Activated CD4-positive, alpha-beta T cell treated with anti-CD3 and anti-CD28 coated beads, Interleukin-10, Interleukin-2, amounts not matched to agents 100 ng/mL and 50 ng/mL, durations not matched to agents 16 hours and 8 hours (primary cell): ENCODE measurements around the gene KCNN2.
A peak's percentile ranks its signal among the peaks of the same experiment; 100 is the strongest.
"Not testable (repeated sequence)": the region's sequence is repeated elsewhere in the genome, so short reads cannot be mapped to it uniquely, and the experiment has no call there.

Experiments used
- DNase-seq: peaks from one replicate; pipeline ENCODE4 v3.0.0-alpha.2; 2020

KCNN2 gene

DNA sequence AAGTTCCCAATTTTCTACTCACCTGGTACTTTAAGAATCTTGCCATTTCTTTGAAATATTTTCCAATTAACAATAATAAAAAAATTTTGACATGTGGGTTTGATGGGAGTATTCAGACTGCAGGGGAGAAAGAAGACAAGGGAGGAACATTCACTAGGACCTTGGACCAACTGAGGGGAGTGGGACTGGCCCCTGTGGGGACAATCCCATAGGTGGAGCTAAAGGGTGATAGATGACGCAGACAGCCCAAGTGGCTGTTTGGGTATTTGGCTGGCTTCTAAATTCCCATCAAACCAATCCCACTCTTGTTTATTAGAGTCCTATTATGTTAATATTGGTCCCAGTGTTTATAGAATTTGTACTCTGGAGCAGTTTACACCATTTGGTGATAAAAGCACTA, 65.3 kb downstream of the KCNN2 start:
- no peak for DNase-seq

DNA sequence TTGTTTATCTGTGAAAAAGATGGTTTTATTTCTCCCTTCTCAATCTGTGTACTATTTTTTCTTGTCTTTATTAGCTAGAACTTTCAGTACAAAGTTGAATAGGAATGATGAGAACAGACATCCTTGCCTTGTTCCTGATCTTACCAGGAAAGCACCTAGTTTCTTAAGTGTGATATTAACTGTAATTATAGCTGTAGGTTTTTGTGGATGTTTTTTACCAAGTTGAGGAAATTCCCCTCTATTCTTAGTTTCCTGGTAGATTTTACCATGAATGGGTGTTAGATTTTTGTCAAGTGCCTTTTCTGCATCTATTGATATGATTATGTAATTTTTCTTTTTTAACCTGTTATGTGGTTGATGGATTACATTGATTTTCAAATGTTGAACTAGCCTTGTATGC, 68.7 kb downstream of the KCNN2 start:
- no peak for DNase-seq

DNA sequence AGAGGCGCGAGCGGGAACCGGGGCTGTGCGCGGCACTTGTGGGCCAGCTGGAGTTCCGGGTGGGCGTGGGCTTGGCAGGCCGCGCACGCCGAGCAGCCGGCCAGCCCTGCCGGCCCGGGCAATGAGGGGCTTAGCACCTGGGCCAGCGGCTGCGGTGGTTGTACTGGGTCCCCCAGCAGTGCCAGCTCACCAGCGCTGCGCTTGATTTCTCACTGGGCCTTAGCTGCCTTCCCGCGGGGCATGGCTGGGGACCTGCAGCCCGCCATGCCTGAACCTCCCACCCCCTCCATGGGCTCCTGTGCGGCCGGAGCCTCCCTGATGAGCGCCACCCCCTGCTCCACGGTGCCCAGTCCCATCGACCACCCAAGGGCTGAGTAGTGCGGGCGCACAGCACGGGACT, 70.8 kb downstream of the KCNN2 start:
- DNase-seq: not testable (repeated sequence)

DNA sequence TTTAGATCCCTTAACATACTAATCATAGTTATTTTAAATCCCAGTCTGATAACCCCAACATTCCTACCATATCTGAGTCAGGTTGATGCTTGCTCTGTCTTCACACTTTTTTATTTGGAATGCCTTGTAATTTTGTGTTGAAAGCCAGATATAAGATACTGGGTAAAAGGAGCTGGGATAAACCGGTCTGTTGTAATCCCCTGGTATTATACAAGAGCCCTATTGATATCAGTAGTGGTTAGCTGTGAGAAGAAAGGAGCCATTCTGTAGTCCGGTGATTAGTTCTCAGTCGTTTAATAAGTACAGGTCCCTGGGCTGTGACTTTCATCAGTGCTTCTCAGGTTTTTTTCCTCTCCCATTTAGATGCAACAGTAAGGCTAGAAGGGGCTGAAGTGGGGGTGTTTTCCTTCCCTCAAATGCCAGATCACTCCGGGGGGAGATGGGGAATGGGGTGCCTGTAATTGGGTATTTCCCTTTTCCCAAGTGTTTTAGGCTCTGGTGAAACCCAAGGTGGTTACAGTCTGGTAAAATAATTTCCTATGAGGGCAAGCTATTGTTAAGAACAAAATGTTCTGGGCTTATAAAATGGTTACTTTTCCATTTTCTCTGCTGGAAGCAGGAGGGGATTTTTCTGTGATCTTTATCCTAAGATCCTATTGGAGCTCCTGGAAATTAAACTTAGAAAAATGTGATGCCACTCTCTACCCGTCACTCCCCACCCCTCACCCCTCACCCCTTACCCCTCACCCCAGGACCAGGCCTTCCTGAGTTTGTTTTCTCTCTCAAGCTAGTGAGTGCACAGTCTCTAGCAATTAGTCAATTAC, 72.7 kb downstream of the KCNN2 start:
- DNase-seq: no peak

DNA sequence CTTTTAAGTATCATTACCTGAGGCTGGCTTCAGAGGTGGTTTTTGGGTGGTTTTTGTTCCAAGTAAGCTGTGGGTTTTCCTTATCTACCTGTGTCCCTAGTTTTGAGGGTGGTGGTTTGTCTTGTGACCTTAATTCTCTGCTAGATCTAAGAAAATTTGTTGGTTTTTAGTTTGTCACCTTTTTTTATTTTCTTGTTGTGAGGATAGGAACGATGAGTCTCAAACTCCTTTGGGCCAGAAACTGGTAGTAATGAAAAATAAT, 73.3 kb downstream of the KCNN2 start:
- no peak for DNase-seq

DNA sequence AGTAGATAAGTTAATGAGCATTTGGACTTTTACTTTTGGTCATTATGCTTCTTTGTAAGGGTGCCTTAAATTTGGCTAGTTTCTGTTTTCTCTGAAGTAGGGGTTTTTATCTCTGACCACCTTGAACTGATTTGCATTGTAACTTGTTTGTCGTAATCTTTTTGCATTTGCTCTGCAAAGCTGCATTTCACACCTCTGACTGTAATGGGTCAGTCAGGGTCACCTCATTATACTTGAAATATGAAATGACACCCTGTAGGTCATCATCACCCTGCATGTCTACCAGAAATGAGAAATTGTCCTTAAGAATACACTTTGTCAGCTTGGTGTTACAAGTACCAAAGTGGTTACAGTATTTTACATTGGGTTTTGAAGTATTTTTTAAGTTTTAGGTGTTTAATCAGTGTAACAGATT, 74.0 kb downstream of the KCNN2 start:
- no peak for DNase-seq

DNA sequence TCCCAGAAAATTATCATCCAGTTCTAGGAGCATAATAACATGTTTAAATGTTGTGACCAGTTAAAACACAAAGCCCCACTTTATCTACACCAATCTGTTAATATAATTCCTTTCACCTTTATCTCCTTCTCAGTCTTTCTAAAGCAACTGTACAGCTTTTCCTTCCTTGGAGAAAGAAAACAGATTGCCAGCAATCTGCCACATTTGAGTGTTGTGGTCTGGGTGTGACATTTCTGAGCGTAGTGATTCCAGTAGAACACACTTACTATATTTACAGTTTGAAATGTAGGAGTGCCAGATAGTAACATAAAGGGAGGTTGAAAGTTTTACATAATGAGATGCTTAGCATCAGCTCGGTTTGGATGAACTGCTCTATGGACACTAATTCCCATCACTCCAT, 76.1 kb downstream of the KCNN2 start:
- DNase-seq: no peak

DNA sequence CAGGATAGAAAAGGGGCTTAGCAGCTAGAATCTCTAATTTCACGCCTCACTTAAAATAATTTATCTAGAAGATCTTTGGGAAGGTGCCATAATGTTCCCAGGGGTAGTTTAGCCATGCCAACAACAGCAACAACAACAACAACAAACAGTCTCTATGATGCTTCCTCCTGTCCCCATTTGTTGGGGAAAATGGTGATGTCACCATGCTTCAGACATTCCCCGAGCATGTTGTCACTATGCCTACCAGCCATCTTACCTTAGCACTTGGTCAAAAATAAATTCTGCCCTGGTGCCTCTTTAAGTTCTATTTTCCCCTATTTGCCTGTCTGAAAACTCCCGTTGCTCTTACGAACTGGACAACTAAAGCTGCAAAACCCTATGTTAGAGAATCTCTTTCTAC, 76.6 kb downstream of the KCNN2 start:
- no peak for DNase-seq

DNA sequence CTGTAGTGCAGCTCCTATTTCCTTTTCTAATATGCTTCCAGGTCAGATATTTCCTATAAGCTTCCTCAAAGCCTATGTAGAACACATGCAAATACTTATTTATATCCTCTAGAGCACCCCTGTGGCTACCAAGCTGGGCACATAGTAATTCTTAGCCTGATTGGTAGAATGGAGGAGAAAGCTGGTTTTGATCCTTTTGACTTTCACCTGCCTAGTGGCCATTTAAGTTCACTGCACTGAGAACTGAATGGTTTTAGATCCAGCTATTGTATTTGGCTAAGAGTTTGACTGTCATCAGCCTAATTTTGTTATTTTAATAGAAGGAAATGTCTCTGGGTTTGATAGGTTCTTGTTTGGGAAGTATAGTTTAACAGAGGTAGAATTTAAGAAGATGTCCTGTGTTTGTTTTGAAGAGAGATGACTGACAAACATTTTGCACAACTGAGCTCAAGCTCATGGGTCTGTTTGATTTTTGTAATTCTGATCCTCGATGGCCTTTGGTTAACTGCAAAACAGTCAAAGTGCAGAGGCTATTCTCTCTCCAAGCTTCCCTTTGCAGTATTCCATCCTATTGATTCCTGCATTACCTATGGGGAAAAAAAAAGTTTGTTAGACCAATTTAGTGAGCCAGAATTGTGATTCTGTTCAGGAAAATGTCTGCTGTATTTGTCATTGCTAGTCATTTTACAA, 85.4 kb downstream of the KCNN2 start:
- no peak for DNase-seq

DNA sequence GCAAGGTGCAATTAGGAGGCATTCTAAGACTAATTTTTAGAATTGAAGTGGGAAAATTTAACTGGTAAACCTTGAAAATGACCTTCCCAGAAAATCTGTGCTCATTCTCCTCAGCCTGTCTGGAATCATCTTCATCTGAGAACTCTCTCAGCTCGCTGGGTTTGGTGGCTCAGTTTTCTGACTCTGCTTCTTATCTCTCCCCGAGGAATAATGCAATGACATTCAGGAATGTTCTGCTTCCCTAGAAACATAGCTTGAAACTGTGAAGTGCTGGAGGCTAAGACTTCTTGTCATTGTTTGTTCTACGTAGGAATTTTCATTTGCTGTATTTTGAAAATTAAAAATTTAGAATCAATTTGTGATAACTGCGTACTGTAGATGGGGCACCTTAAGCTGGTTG, 86.6 kb downstream of the KCNN2 start:
- no peak for DNase-seq

DNA sequence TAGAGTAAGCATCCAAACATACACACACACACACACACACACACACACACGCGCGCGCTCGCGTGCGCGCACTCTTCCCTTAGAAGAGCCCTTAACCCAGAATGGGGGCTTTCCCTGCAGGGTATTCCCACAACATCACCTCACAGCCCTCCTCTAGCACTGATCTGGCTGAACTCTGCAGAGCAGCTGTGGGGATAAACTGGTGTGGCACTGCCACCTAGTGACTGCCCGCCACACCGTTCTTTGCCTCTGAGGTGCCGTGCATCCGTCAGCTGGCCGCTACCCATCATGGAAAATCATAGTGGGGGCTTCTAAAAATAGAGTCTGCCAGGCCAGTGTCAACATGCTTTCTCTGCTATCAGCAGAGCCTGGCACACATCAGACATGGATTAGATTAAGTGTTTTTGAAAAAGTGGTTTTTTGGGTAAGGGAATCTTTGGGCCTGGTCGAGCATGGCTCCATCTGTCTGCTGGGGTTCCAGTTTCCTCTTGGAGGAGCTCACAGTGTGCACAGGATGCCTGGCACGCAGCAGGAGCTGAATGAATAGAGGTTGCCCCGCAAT, 88.1 kb downstream of the KCNN2 start:
- DNase-seq: peak; percentile 57

DNA sequence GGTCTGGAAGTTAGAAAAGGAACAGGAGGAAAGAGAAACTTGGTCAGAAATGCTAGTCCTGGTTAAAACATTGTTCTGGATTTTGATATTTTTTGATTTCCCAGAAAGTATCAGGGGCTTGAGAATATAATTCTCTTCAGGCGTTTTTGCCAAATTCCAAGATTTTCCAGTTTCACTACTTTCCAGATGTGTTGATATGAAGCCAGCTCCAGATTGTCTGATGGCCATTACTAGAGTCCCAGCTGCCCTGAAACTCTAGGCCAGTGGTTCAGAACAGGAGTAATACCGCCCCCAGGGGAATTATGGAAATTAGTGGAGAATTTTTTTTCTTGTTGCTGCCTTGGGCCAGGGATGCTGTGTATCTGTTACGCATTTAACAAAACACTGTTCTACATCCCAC, 88.6 kb downstream of the KCNN2 start:
- DNase-seq: no peak

DNA sequence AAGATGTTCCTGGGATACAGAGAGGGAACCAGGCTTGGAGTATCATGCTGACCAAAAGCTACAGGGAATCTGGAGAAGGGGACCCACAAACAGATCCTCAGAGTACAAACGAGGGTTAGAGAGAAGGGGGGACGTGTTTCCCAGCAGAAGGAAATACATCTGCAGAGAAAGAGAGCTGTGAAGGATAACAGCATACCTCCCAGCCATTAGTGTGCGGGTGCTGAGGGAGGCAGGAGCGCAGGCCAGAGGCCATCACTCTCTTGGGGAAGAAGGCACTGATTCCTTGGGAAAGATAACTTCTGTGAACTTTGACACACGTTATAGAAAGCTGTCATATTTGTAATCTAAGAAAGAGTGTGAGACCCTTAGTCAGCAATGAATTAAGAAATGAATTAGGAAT, 96.9 kb downstream of the KCNN2 start:
- DNase-seq: no peak

DNA sequence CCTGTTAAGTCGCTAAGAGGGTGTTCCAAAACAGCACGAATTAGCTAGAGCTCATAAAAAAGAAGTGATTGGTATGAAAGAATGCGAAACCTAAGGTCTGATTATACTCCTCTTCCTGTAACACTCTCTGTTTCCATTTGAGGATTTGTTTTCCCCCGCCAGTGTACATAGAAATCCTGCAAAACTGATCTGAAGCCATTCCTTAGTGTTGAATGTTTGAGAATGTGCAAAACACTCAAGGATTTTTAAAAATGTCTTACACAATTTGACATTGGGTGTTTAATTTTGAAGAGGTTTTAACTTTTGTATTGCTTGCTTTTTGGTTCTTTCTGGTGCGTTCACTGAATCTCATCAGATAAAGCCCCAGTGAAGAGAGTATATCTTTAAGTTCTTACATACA, 105.3 kb downstream of the KCNN2 start:
- DNase-seq: no peak

DNA sequence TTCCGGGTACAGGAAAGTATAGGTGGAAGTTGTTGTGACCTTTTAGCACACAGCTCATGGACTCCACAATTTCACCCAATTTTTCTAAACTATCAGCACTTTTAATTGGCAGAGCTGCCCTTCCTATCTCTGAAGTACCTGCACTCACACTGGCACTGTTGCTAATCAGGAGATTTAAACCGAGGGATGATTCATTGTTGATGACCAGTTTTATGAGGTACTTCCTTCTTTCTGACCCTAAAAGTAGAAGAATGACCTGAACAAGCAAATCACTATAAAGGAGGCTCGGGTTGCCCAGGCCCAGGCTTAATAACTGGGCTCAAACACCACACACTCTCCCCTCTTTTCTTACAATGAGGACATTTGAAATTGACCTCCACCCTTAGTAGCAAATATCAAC, 105.9 kb downstream of the KCNN2 start:
- DNase-seq: no peak

DNA sequence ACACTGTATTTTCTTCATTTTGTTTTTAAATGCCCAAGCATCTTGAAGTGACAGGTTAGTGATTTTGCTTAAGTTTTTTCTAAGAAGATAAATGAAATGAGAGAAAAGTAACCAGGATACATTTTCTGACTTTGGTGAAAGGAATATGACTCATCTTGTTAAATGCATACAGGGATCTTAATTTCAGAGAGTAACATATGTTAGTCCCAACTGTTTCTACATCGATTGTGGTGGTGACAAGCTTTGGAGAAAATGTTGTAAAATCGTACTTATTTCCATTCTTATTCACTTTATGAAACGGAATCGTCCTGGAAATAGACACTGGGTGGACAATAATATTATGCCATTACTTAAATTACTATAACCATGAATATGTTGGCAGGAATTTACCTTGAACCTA, 107.5 kb downstream of the KCNN2 start:
- no peak for DNase-seq

DNA sequence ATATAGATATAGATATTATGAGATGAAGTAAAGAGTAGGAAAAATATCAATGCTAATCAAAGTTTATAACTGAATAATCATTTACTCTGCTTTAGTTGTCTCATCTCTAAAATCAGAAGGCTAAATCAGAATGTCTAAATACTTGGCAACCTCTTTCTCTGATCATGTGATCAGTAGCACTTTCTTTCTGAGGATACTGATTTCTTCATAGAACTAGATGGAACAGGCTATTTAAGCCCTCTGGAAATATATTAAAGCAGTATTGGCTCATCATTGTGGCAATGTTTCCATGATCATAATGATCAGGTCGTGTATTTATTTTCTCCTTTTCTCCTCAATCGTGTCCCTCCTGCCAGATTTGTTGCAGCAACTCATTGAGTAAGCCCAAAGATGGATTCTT, 109.7 kb downstream of the KCNN2 start:
- DNase-seq: no peak

DNA sequence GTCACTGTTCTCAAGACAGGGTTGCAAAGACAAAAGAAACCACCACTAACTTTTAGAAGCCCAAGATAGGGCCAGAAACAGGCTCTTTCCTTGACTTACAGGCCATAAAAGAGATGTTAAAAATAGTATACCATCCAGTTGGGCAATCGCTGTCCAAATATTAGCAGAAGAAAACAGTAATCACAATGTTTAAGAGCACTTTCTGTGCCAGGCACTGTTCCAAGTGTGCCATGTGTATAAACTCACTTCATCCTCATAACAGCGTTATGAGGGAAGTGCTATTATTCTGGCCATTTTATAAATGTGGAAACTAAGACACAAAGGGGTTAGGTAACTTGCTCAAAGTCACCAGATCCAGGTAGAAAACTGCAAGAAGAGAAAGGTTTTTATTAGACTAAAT, 111.7 kb downstream of the KCNN2 start:
- no peak for DNase-seq

DNA sequence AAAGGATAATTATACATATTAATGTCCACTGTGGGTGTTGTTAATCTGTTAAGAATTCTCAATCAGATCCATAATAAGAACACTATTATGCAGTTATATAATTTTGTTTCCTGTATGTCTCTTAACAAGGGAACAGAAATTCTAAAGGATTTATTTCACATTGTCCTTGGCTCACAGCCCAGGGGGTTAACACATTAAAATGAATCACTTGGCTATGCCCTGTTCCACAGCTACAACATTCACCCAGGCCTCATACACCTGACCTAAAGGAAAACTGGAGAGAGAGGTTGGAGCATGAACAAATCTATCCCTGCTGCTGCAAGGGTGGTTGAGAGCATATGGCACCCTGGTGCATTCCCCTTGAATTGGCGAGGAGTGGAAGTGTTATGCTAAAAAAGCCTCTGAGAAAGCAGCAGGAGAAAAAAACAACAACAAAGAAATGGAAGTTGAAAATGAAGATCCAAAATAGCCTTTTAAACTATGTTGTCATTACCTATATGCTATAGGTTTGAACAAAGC, 116.0 kb downstream of the KCNN2 start:
- DNase-seq: no peak

DNA sequence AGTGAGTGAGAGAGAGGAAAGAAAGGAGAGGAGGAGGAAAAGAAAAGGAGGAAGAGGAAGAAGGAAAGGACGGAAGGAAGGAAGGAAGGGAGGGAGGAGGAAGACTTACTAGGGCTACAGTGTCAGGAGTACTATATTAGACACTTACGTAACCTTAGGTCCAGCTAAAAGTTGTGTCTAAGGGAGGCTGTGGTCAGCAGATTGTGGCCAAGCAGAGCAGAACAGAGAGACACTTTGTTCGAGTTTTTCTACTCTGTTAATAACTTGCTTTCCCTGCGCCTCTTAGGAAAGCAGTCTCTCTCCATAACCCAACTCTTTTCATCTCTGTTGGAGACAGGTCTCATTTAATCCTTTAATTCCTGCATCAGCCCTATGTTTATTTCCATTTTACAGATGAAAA, 138.9 kb downstream of the KCNN2 start:
- no peak for DNase-seq

DNA sequence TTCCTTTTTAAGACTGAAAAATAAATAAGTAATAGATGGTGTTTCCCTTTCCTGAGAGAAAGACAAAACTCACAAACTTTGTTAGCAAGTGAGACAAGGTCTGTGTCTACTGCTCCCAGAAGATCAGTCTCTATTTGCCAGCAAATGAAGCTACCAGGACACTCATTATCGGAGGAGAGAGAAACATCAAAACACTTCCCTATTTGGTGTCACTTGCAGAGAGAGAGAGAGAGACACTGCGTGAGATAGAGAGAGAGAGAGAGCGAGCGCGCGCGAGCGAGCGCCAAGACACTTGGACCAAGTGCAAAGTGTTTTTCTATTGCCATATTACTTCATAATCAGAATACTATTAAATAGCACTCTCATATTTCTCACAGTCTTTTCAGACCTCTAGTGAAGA, 142.7 kb downstream of the KCNN2 start:
- no peak for DNase-seq

DNA sequence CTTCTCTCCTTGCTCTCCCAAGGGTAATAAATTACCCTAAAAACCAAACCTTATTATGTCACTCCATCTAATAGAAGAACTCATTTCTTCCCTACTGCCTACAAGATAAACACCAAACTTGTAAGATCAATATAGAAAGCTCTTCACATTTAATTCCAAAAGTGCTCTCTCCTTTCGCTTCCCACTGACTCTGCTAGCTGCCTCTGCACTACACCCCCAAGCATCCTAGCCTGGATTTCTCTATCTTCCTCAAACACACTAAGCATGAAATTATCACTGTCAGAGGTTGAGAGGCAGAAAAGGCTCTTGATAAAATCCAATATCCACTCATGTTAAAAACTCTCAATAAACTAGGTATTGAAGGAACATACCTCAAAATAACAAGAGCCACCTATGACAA, 162.4 kb downstream of the KCNN2 start:
- no peak for DNase-seq

DNA sequence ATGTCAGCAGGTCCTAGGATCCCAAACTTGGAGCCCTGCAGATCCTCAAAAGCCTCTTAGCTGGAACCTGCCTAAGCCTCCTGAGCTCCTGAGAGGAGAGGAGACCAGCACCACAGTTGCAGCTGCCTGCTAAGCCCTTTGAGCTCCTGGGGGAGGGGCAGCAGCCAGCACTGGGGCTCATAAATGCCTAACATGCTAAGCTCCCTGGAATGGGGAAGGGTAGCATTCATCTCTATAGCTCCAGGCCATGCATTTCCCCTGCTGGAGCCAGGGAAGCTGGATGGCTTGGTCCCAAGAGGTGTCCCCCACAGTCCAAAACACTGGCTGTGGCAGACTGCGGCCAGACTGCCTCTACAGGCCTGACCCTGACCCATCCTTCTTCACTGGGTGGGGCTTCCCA, 182.7 kb downstream of the KCNN2 start:
- no peak for DNase-seq
